Mucosa of stomach (tissue), 1 donor: ENCODE measurements around the gene ACVR1.

ENCODE experiments used
- H3K27me3 ChIP-seq: one replicate; pipeline ENCODE4 v1.7.0; 2013; ENCODE audit warnings: mild to moderate bottlenecking, low read length; ENCODE audit not compliant: control insufficient read depth, insufficient read depth
- H3K36me3 ChIP-seq: one replicate; pipeline ENCODE4 v1.7.0; 2013; ENCODE audit warnings: low read length; ENCODE audit not compliant: control insufficient read depth, insufficient read depth
- H3K4me1 ChIP-seq: one replicate; pipeline ENCODE4 v1.7.0; 2013; ENCODE audit warnings: mild to moderate bottlenecking, low read length; ENCODE audit not compliant: control insufficient read depth, insufficient read depth
- H3K4me3 ChIP-seq: one replicate; pipeline ENCODE4 v1.7.0; 2013; ENCODE audit warnings: low read length
- H3K9ac ChIP-seq: one replicate; pipeline ENCODE4 v1.7.0; 2013; ENCODE audit warnings: mild to moderate bottlenecking, low read length, moderate library complexity
- H3K9me3 ChIP-seq: one replicate; pipeline ENCODE4 v1.7.0; 2013; ENCODE audit warnings: mild to moderate bottlenecking, low read length, moderate library complexity; ENCODE audit not compliant: control insufficient read depth
- donor health status: Pancreatic carcinoma.

ACVR1 gene

GRCh38 chr2:157800838-157801495, 75.2 kb downstream of the ACVR1 start:
- no peaks in the 10 kb centered on the region for H3K27me3 ChIP-seq
- no peaks in the 10 kb centered on the region for H3K4me1 ChIP-seq
- no peak overlapping the region for H3K9ac ChIP-seq
- no peak overlapping the region for H3K4me3 ChIP-seq
- no peaks in the 10 kb centered on the region for H3K9me3 ChIP-seq
- no peaks in the 10 kb centered on the region for H3K36me3 ChIP-seq

- Histone ChIP-seq H3K27me3 (no peaks in the 10 kb centered on the region), H3K9ac (no peak overlapping the region), H3K9me3 (no peaks in the 10 kb centered on the region), H3K36me3 (no peaks in the 10 kb centered on the region), H3K4me1 (peaks cover 30% of the 10 kb centered on the region), H3K4me3 (no peak overlapping the region)
Observed at GRCh38 chr2:157793053-157793612, 83.0 kb downstream of the ACVR1 start.

GRCh38 chr2:157792335-157793052, 83.6 kb downstream of the ACVR1 start:
- no peaks in the 10 kb centered on the region for H3K9me3 ChIP-seq
- no peak overlapping the region for H3K4me3 ChIP-seq
- no peaks in the 10 kb centered on the region for H3K27me3 ChIP-seq
- H3K36me3 ChIP-seq, result no peaks in the 10 kb centered on the region
- H3K9ac ChIP-seq, result no peak overlapping the region
- H3K4me1 ChIP-seq, result peaks cover 30% of the 10 kb centered on the region

GRCh38 chr2:157790780-157791179, 85.3 kb downstream of the ACVR1 start:
- Histone ChIP-seq H3K27me3 (no peaks in the 10 kb centered on the region), H3K9me3 (no peaks in the 10 kb centered on the region), H3K4me1 (peaks cover 41% of the 10 kb centered on the region), H3K4me3 (no peak overlapping the region), H3K9ac (no peak overlapping the region), H3K36me3 (no peaks in the 10 kb centered on the region)

GRCh38 chr2:157789933-157790511, 86.1 kb downstream of the ACVR1 start:
- H3K4me1 ChIP-seq, result peaks cover 49% of the 10 kb centered on the region
- peak overlapping the region; percentile 2 for H3K9ac ChIP-seq
- no peak overlapping the region for H3K4me3 ChIP-seq
- no peaks in the 10 kb centered on the region for H3K27me3 ChIP-seq
- H3K36me3 ChIP-seq, result no peaks in the 10 kb centered on the region
- no peaks in the 10 kb centered on the region for H3K9me3 ChIP-seq

GRCh38 chr2:157789256-157789655, 86.9 kb downstream of the ACVR1 start:
- no peaks in the 10 kb centered on the region for H3K36me3 ChIP-seq
- H3K9me3 ChIP-seq, result no peaks in the 10 kb centered on the region
- H3K27me3 ChIP-seq, result no peaks in the 10 kb centered on the region
- no peak overlapping the region for H3K9ac ChIP-seq
- peaks cover 54% of the 10 kb centered on the region for H3K4me1 ChIP-seq
- H3K4me3 ChIP-seq, result no peak overlapping the region

- H3K9ac ChIP-seq, result no peak overlapping the region
- no peaks in the 10 kb centered on the region for H3K36me3 ChIP-seq
- H3K4me3 ChIP-seq, result no peak overlapping the region
- no peaks in the 10 kb centered on the region for H3K27me3 ChIP-seq
- no peaks in the 10 kb centered on the region for H3K9me3 ChIP-seq
- peaks cover 62% of the 10 kb centered on the region for H3K4me1 ChIP-seq
Observed at GRCh38 chr2:157788201-157788600, 87.9 kb downstream of the ACVR1 start.

- H3K9ac ChIP-seq, result no peak overlapping the region
- no peaks in the 10 kb centered on the region for H3K36me3 ChIP-seq
- H3K9me3 ChIP-seq, result no peaks in the 10 kb centered on the region
- no peak overlapping the region for H3K4me3 ChIP-seq
- no peaks in the 10 kb centered on the region for H3K27me3 ChIP-seq
- H3K4me1 ChIP-seq, result peaks cover 64% of the 10 kb centered on the region
Observed at GRCh38 chr2:157787364-157787938, 88.7 kb downstream of the ACVR1 start.

GRCh38 chr2:157786663-157787363, 89.3 kb downstream of the ACVR1 start:
- no peaks in the 10 kb centered on the region for H3K27me3 ChIP-seq
- no peaks in the 10 kb centered on the region for H3K9me3 ChIP-seq
- H3K36me3 ChIP-seq, result no peaks in the 10 kb centered on the region
- H3K4me3 ChIP-seq, result no peak overlapping the region
- H3K9ac ChIP-seq, result no peak overlapping the region
- H3K4me1 ChIP-seq, result peaks cover 66% of the 10 kb centered on the region

- H3K36me3 ChIP-seq, result no peaks in the 10 kb centered on the region
- H3K9ac ChIP-seq, result no peak overlapping the region
- H3K4me3 ChIP-seq, result no peak overlapping the region
- no peaks in the 10 kb centered on the region for H3K27me3 ChIP-seq
- peaks cover 66% of the 10 kb centered on the region for H3K4me1 ChIP-seq
- no peaks in the 10 kb centered on the region for H3K9me3 ChIP-seq
Observed at GRCh38 chr2:157785866-157786662, 90.1 kb downstream of the ACVR1 start.

- no peaks in the 10 kb centered on the region for H3K27me3 ChIP-seq
- no peak overlapping the region for H3K4me3 ChIP-seq
- no peaks in the 10 kb centered on the region for H3K9me3 ChIP-seq
- H3K36me3 ChIP-seq, result no peaks in the 10 kb centered on the region
- peaks cover 57% of the 10 kb centered on the region for H3K4me1 ChIP-seq
- H3K9ac ChIP-seq, result peak overlapping the region; percentile 57
Observed at GRCh38 chr2:157785200-157785599, 90.9 kb downstream of the ACVR1 start.
